GM19463 (cell line): ENCODE measurements around the gene DOCK4.

Experiments used
- ATAC-seq: cut with Tn5 transposase; IDR thresholded peaks from one replicate; pipeline ENCODE4 v1.9.1; 2021; ENCODE audit warnings: mild to moderate bottlenecking, moderate library complexity; ENCODE audit not compliant: unreplicated experiment

DOCK4 gene

GRCh38 chr7:112160771-112161150, 45.4 kb downstream of the DOCK4 start:
- no peak for ATAC-seq

DNA sequence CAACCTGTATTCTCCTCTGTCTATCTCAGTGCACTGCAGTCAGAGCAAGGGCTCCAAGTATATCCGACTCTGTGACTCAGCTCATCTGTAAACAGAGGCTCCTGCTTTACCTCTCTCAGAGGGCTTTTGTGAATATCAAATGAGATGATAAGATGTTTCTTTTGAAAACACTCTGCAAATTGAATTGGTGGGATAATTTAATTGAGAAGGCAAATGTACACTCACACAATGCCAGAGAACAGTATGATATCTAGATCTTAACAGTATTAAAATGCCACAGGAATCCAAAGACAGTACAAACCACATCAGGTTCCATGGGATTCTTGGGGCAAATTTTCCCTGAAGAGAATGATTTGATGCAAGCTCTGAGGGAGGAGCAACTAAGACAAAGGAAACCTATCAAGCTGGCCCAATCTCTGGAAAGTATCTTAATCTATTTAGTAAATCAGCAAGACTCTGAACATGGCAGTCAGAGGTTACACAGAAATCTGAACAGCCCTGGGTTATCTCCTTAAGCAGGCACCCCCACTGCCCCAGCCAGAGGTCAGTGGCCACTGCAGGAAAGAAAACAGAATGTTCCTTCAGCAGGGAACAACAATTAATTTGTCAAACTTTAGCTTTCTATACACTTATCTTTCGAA, 45.9 kb downstream of the DOCK4 start:
- no peak for ATAC-seq

DNA sequence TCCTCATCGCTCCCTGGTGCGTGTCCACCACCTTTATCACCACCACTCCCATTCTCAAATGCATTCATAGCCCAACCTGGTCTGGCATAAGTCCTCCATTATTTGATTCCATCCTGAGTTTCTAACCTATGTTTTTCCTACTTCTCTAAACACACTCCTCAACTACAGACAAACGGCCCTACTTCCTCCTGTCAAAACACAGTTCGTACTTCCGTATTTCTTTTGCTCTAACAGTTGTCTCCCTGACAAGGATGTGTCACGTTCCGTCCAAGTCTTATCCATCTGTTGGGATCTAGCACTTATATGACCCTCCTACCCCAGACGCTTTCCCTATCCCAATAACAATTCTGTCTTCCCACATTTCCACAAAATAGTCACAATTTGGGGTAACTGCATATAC, 46.8 kb downstream of the DOCK4 start:
- no peak for ATAC-seq

- ATAC-seq, result no peak
These were observed 49.1 kb downstream of the DOCK4 start for GRCh38 chr7:112157072-112157471.

DNA sequence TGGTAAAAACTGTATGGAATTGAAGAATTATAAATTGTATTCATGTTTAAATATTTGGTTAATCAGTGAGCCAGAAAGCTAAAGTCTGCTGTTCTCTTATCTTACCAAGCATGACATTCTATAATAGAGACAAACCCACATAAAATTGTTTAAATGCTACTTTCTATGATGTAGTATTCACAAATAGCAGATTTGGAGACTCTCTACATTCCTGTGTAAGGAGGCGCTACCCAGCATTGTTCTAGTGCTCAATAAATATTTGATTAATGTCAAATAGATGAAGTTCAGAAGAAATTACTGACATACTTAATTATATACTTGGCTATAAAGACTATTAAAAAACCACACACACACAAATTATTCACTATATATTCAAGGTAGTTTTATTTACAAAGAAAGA, 49.8 kb downstream of the DOCK4 start:
- ATAC-seq, result no peak

DNA sequence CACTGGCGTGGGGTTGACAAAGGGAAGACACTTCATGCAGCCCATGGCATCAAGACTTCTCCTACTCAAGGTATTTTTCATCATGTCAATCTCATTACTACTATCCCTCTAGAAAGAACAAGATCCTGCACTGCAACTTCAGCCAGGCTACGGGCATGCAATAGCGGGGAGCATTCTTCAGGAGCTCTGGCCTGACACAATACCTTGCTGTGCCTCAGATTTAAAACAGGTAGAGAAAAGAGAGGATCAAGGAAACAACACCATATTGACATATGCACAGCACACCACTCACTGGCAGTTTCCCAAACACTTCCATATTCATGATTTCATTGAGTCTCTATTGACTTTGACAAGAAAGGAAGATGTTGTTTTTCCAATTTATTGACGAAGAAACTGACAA, 51.5 kb downstream of the DOCK4 start:
- ATAC-seq, result no peak

- ATAC-seq, result no peak
These were observed 54.0 kb downstream of the DOCK4 start for GRCh38 chr7:112152186-112152585.

- no peak for ATAC-seq
These were observed 55.2 kb downstream of the DOCK4 start for GRCh38 chr7:112150823-112151641.

DNA sequence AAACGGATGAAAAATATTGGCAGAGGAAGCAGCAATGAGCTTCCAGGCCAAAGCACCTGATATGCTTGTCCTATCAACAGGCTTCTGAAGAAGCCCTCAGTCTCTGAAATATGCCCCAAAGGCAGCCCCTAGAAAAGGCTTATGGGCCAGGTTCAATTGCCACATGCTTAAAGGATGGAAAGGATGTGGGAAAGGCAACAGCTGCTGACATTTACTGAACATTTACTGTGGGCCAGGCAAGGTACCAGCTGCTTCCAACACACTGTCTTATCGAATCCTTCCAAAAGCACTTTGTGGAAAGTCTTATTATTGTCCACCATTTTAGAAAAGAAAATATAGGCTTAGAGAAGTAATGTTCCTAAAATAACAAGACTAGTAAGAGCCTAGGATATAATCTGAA, 56.5 kb downstream of the DOCK4 start:
- no peak for ATAC-seq

DNA sequence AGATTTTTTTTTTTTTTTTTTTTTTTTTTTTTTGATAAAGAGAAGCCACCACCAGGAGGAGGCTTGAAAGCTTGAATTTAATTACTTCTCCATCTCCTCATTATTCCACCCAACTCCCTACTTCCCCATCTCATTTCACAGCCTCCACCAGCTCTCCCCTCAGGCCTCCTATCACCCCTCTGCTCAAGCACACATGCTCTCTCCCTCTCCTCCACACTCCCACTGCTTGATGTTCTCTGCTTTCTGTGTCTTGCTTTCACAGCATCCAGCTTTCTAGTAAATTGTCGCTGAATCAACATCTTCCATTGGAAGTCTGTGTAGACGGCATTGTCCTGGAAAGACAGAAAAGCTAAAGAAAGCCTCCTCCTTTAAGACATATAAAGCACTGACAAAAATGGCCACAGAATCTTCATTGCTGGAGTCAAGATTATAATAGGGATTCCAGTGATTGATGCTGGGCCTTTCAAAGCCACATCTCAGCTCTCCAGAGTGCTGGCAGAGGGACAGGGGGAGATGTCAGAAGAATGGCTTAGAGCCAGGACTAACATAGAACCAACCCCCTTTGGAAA, 58.3 kb downstream of the DOCK4 start:
- no peak for ATAC-seq

GRCh38 chr7:112145206-112145605, 61.0 kb downstream of the DOCK4 start:
- no peak for ATAC-seq

- no peak for ATAC-seq
These were observed 61.7 kb downstream of the DOCK4 start for GRCh38 chr7:112144284-112145059.

GRCh38 chr7:112143582-112143981, 62.6 kb downstream of the DOCK4 start:
- no peak for ATAC-seq

- no peak for ATAC-seq
These were observed 63.1 kb downstream of the DOCK4 start for GRCh38 chr7:112143136-112143535.

- ATAC-seq, result no peak
These were observed 65.6 kb downstream of the DOCK4 start for GRCh38 chr7:112140600-112140999.

DNA sequence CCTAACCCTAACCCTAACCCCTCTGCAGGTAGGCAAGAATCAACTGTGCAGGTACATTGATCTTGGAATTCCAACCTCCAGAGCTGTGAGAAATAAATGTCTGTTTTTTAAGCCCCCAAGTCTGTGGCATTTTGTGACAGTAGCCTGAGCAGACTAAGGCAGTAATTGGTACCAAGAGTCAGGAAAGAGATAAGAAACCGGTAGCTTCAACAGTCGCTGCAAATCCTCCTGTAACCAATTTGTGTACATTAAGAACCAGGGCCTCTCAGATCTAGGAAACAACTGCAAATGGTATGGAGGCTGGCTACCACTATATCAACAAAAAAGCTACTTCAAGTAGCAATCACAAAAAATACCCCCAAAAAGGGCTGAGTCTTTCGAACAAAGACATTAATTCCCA, 67.3 kb downstream of the DOCK4 start:
- no peak for ATAC-seq

- ATAC-seq, result no peak
These were observed 67.8 kb downstream of the DOCK4 start for GRCh38 chr7:112138325-112138852.

DNA sequence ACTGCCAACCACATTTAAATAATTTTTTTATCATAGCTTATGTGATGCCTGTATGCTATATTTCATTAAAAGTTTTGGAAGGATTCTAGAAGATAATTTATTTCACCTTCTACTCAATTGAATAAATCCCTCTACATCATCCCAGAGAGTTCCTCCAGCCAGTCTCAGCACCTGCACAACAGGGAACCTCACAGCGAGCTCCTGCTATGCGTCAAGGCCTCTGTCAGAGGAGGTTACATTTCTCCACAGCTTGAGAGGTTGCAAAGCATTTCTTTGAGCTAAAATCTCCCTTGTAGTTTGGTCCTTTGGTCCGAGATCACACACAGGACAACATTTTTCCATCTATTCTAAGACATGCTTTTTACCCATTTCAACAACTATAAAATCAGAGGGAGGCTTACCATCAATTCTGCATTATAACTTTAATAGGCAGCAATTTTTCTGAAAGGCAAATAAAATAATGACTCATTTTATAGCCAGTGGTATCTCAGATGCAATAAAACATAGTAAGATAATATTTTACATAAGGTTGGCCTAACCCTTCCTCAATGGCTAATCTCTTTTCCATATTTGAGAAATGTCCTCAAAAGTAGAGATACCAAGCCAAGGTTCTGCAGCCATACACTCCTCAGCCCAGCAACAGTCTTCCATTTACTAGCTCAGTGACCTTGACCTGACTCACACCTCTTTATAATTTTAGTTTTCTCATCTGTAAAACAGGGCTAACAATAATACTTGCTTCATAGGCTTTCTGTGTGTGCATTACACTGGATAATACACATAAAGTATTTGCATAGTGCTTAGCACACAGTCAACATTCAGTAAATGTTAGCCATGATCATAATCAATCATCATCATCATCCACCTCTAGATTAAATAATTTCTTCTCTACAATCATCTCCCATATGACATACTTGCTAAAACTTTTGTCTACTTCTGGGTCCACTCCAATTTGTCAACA, 68.8 kb downstream of the DOCK4 start:
- ATAC-seq, result no peak

- ATAC-seq, result no peak
These were observed 69.8 kb downstream of the DOCK4 start for GRCh38 chr7:112136271-112137008.
